NCI-H510A (cell line): ENCODE measurements around the gene PILRB.

Source experiments
- DNase-seq: peaks from one replicate; lab custom pipeline; 2025; lab: John Stamatoyannopoulos, UW

Gene PILRB

DNA sequence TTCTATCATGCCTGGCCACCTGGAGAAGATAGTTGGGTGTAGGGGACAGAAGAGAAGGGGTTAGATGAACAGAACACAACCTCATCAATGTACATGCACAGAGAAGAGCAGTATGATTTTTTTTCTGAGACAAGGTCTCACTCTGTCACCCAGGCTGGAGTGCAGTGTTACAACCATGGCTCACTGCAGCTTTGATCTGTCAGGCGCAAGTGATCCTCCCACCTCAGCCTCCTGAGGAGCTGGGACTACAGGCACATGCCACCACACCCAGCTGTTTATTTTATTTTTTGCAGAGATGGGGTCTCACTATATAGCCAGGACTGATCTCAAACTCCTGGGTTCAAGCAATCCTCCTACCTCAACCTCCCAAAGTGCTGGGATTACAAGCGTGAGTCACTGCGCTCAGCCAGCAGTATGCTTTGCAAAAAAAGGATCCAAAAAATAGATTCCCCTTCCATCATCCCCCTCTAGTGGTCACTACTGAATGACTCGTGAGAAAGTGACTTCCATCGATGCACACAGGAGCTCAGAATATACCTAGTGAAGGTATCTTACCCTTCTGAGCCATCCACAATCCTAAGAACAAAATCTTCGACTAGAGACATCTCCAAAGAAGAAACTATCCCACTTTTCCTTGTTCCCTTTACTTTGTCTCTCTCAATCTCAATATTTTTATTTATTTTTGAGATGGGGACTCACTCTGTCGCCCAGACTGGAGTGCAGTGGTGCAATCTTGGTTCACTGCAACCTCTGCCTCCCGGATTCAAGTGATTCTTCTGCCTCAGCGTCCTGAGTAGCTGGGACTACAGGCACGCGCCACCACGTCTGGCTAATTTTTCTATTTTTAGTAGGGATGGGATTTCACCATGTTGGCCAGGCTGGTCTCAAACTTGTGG is 49.6 kb downstream of the PILRB start:
- no peak for DNase-seq

DNA sequence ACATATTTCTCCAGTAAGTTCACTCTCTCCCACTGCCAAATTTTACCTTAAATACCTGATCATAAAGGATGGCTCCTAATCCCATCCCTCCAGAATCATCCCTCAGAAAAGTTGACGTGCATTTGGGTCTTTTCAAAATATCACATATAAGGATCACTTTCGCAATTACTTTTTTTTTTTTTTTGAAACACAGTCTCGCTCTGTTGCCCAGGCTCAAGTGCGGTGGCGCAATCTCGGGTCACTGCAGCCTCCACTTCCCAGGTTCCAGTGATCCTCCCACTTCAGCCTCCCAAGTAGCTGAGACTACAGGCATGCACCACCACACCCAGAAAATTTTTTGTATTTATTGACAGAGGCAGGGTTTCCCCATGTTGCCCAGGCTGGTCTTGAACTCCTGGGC is 53.2 kb downstream of the PILRB start:
- no peak for DNase-seq

DNA sequence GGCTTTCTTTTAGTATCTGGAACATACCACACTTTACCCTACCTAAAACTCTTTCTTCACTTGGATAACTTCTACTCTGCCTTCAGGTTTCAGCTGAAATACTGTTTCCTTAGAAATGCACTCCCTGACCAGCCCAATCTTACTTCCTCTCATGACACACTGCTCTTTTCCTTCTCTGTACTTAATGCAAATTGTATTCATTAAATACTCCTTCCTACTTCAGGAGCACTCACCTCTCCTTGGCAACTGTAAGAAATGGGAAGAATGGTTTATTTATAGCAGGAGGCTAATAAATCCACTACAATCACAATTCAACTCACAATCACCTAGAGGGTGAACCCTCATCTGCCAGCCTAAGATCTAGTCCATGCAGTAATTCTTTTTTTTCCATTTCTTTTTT is 55.4 kb downstream of the PILRB start:
- no peak for DNase-seq

DNA sequence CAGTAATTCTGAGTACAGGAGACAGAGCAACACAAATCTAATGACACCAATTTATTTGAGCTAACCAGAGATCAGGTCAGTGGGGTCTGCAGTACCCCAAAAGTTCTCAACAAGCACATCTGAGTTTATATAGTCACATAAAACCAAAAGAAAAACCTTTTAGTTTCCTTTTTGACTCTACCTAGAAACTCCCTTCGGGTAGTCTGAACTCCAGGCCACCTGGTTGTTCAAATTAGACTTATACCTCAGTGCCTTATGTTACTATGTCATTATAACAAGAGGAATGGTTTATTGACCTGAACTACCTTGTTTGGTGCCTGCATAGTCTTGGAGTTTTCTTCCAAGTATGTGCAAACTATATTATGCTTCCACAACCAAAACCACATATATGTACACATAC is 56.0 kb downstream of the PILRB start:
- no peak for DNase-seq

DNA sequence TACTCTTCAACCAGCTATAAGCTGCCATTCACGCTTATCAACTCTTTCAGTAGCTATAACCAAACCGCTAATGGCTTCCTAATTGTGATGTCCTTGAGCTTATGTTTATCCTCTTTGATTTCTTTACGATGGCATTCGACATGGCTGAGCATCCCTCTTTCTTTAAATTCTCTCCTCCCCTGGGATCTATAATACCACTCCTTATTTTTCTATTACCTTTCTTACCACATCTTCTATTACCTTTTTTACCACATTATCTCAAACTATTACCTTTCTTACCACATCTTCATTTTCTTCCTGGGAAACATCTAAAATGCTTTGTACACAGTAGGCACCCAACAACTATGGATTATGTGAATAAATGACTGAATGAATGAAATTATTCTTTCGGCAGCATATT is 57.5 kb downstream of the PILRB start:
- no peak for DNase-seq
